Loucy (cell line): ENCODE data around the gene CD6.

ENCODE experiments used
- H2AFZ ChIP-seq: fragments of 200-600 bp; sonication (generic); 2 replicates; pipeline ENCODE4 v1.6.0; 2016; ENCODE audit warnings: antibody characterized with exemption, mild to moderate bottlenecking, low read length, moderate library complexity
- H3F3A ChIP-seq: fragments of 200-600 bp; 2 replicates; pipeline ENCODE4 v1.6.0; 2016; ENCODE audit warnings: antibody characterized with exemption, low read depth, mild to moderate bottlenecking
- H3K27me3 ChIP-seq: fragments of 200-600 bp; sonication (generic); 2 replicates; pipeline ENCODE4 v1.6.1; 2014; ENCODE audit warnings: low read length, mild to moderate bottlenecking; ENCODE audit not compliant: insufficient read depth, poor library complexity, severe bottlenecking
- H3K36me3 ChIP-seq: fragments of 200-600 bp; sonication (generic); 2 replicates; pipeline ENCODE4 v1.6.1; 2016; ENCODE audit warnings: low read length; ENCODE audit not compliant: insufficient read depth
- H3K4me1 ChIP-seq: fragments of 200-600 bp; sonication (generic); 2 replicates; pipeline ENCODE4 v1.5.1; 2014; ENCODE audit warnings: low read length, mild to moderate bottlenecking; ENCODE audit not compliant: insufficient read depth, poor library complexity, severe bottlenecking
- H3K4me2 ChIP-seq: fragments of 200-600 bp; sonication (generic); 2 replicates; pipeline ENCODE4 v1.6.0; 2014; ENCODE audit warnings: antibody characterized with exemption, low read length, low read depth, mild to moderate bottlenecking; ENCODE audit not compliant: poor library complexity, severe bottlenecking
- H3K4me3 ChIP-seq: fragments of 200-600 bp; sonication (generic); 2 replicates; pipeline ENCODE4 v1.5.1; 2014; ENCODE audit warnings: low read length, mild to moderate bottlenecking, mixed read lengths; ENCODE audit not compliant: poor library complexity, severe bottlenecking
- H3K79me2 ChIP-seq: fragments of 200-600 bp; sonication (generic); 2 replicates; pipeline ENCODE4 v1.6.1; 2014; ENCODE audit warnings: low read length; ENCODE audit not compliant: insufficient read depth
- H3K9ac ChIP-seq: fragments of 200-600 bp; sonication (generic); 2 replicates; pipeline ENCODE4 v1.6.0; 2014; ENCODE audit warnings: mild to moderate bottlenecking, low read depth, low read length, moderate library complexity; ENCODE audit not compliant: poor library complexity, severe bottlenecking
- H3K9me2 ChIP-seq: fragments of 200-600 bp; sonication (generic); replicated peaks from 2 replicates; pipeline ENCODE4 v1.6.1; 2016; ENCODE audit warnings: low read depth, low read length, mixed read lengths
- H3K9me3 ChIP-seq: fragments of 200-600 bp; sonication (generic); 2 replicates; pipeline ENCODE4 v1.6.1; 2014; ENCODE audit warnings: mild to moderate bottlenecking, antibody characterized with exemption, low read length, low read depth; ENCODE audit not compliant: insufficient read depth
- H4K20me1 ChIP-seq: fragments of 200-600 bp; sonication (generic); 2 replicates; pipeline ENCODE4 v1.6.0; 2014; ENCODE audit warnings: antibody characterized with exemption, low read length, mild to moderate bottlenecking; ENCODE audit not compliant: insufficient read depth, poor library complexity, severe bottlenecking
- EZH2phosphoT487 ChIP-seq: fragments of 200-600 bp; IDR thresholded peaks from 2 replicates; pipeline ENCODE4 v1.6.1; 2018; ENCODE audit warnings: antibody characterized with exemption, mild to moderate bottlenecking, moderate library complexity, borderline replicate concordance
- TF ChIP-seq, protein P1 (sequence below): fragments of 200-600 bp; sonication (generic); conservative IDR thresholded peaks from 2 replicates; pipeline ENCODE4 v1.5.1; 2014; ENCODE audit warnings: mild to moderate bottlenecking, antibody characterized with exemption, low read length

Gene CD6

GRCh38 chr11:60966890-60967289, 4.6 kb upstream of the CD6 start:
- H3K27me3 ChIP-seq, result peaks cover 10% of the 10 kb centered on the region
- H3K4me2 ChIP-seq, result no peak overlapping the region
- peaks cover 2% of the 10 kb centered on the region; the same call in 1 of the 2 replicates for H3K79me2 ChIP-seq
- no peaks in the 10 kb centered on the region for H3F3A ChIP-seq
- no peaks in the 10 kb centered on the region for H3K36me3 ChIP-seq
- no peaks in the 10 kb centered on the region for H4K20me1 ChIP-seq
- no peak for TF ChIP-seq EZH2phosphoT487
- TF ChIP-seq, protein P1, sequence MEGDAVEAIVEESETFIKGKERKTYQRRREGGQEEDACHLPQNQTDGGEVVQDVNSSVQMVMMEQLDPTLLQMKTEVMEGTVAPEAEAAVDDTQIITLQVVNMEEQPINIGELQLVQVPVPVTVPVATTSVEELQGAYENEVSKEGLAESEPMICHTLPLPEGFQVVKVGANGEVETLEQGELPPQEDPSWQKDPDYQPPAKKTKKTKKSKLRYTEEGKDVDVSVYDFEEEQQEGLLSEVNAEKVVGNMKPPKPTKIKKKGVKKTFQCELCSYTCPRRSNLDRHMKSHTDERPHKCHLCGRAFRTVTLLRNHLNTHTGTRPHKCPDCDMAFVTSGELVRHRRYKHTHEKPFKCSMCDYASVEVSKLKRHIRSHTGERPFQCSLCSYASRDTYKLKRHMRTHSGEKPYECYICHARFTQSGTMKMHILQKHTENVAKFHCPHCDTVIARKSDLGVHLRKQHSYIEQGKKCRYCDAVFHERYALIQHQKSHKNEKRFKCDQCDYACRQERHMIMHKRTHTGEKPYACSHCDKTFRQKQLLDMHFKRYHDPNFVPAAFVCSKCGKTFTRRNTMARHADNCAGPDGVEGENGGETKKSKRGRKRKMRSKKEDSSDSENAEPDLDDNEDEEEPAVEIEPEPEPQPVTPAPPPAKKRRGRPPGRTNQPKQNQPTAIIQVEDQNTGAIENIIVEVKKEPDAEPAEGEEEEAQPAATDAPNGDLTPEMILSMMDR, result no peak
- no peaks in the 10 kb centered on the region for H3K9me3 ChIP-seq
- H3K9me2 ChIP-seq, result no peaks in the 10 kb centered on the region
- H3K9ac ChIP-seq, result no peak overlapping the region
- H3K4me3 ChIP-seq, result no peak overlapping the region
- H2AFZ ChIP-seq, result no peak overlapping the region
- peaks cover 14% of the 10 kb centered on the region for H3K4me1 ChIP-seq

DNA sequence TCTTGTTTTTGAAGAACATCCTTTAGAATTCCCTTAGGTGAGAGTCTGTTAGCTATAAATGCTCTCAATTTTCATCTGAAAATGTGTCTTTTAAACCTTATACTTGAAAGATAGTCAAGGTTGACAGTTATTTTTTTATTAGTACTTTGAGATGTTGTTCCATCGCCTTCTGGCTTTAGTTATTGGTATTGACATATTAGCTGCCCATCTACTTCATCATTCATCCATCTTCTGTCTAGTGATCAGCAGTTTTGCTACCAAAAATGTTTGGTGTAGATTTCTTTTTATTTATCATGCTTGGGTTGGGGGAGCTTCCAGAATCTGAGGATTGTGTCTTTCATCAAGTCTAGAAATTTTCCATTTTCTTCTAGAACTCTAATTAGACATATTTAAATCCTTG, 3.3 kb upstream of the CD6 start:
- no peaks in the 10 kb centered on the region for H3F3A ChIP-seq
- no peaks in the 10 kb centered on the region for H4K20me1 ChIP-seq

DNA sequence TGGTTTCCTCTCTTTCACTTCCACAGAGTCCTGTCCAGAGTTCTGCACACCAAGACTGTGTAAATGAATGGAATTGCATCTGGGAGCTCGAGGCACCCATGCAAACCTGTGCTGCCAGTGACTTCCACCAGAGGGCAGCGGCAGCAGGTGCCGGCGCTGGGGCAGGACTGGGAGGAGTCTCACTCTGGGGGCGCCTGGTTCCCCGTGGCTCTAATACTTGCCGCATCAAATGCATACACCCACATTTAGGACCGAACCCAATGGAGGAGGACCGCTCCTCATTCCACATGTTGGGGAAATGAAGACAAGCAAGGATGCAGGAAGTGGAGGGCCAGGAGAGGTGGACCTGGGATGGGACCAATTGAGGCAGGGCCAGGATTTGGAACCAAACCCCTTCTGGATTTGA, 1.1 kb upstream of the CD6 start:
- peak overlapping the region; percentile 25; the same call in 1 of the 2 replicates for H2AFZ ChIP-seq
- no peak overlapping the region for H3K9ac ChIP-seq
- peaks cover 18% of the 10 kb centered on the region; the same call in 1 of the 2 replicates for H3K79me2 ChIP-seq
- H3K4me3 ChIP-seq, result no peak overlapping the region
- no peaks in the 10 kb centered on the region for H3K9me3 ChIP-seq
- no peaks in the 10 kb centered on the region for H3K9me2 ChIP-seq
- H3K36me3 ChIP-seq, result no peaks in the 10 kb centered on the region
- peak overlapping the region; percentile 97 for H3K4me2 ChIP-seq
- no peaks in the 10 kb centered on the region for H4K20me1 ChIP-seq
- H3K4me1 ChIP-seq, result peaks cover 37% of the 10 kb centered on the region
- no peaks in the 10 kb centered on the region for H3K27me3 ChIP-seq
- no peak for TF ChIP-seq EZH2phosphoT487
- TF ChIP-seq, protein P1, result peak; percentile 95
- H3F3A ChIP-seq, result no peaks in the 10 kb centered on the region

More for the DNA sequence above, 3.3 kb upstream of the CD6 start:
- TF ChIP-seq, protein P1, result no peak
- no peak for TF ChIP-seq EZH2phosphoT487
- Histone ChIP-seq H3K36me3 (no peaks in the 10 kb centered on the region), H3K9me2 (no peaks in the 10 kb centered on the region), H3K4me1 (peaks cover 28% of the 10 kb centered on the region), H3K9ac (no peak overlapping the region), H3K9me3 (no peaks in the 10 kb centered on the region), H3K79me2 (peaks cover 11% of the 10 kb centered on the region; the same call in 1 of the 2 replicates), H3K4me2 (no peak overlapping the region), H3K27me3 (no peaks in the 10 kb centered on the region), H2AFZ (no peak overlapping the region), H3K4me3 (no peak overlapping the region)
